NCI-H128 (cell line): ENCODE results near the gene HMOX1.
"Not testable (repeated sequence)": the region's sequence is repeated elsewhere in the genome, so short reads cannot be mapped to it uniquely, and the experiment has no call there.

ENCODE experiments used
- DNase-seq: peaks from one replicate; lab custom pipeline; 2025; ENCODE audit not compliant: unreplicated experiment; lab: John Stamatoyannopoulos, UW

The HMOX1 gene

DNA sequence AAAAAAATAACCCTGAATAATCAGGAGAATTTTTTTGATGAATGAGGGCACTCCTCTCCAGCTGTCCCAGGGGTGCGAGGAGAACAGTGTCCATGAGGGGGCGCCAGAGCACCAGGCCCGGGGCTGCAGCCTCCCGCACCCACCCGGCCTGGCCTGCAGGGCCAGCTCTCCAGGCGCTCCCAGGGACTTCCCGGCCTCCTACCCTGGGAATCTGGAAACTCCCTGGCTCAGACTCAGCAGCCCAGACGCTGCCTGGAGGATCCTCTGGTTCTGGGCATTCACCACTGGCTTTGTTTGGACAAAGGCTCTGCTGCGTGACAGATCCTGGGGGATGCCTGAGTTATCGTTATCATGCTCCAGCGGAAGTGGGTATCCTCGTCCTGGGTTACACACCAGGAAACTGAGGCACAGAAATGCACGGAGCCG lies 50.0 kb downstream of the HMOX1 start:
- peak; percentile 17 for DNase-seq

DNA sequence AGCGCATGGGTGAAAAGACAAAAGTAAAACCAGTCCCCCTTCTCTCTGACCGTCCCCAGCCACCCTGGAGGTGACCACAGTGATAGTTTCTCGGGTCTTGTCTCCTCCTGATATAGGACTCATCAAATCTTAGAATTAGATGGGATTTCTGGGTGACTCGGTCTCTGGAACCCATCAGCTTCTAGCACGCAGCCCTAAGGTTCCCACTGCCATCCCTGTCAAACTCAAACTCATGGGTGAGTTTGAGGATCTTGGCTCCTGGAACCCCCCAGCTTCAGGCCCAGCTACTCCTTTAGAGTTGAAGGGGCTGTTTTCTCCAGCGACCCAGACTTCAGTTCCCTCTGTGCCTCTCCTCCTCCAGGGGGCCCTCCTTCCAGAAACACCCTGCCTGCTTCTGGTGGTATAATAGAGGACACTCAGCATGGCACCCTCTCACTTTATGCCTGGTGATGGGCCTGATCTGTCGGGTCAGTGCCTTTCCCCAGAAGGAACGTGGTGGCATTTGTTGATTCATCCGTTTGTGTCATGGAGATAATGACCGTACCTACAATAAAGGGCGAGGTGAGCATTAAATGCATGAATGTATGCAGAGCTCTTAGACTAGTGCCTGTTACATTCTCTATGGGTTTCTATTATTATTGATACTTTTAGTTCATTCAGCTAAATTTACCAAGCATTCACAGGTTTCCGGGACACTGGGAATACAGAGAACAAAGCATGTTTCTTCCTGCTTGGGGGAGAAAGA lies 50.8 kb downstream of the HMOX1 start:
- DNase-seq: no peak

DNA sequence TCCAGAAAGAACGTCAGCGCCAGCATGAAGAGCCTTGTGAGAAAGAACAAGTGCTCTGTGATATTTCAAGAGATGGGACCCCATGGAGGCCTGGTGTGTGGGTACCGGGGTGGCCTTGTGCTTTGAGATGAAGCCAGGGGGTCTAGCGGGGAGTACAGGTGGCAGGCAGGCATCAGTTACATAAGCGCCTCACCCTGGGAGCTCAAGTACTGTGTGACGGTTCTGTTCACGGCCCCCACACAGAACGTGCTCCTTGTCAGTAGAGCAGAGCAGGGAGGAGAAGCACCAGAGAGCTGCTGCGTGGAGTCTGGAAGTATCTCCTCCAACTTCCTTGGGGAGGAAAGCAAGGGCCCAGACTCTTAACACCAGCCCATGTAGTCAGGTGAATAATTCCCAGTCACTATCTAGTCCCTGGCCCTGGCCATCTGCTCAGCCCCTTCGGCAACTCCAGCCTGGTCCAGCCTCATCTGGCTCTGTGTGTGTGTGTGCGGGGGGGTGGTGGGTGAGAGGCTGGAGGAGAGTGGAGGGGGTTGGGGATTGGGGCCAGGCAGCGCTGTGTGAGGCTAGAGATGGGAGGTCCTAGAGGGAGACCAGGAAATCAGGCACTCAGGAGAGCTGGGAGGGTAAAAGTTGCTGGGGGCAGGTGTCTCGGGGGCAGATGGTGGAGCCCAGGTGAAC lies 51.5 kb downstream of the HMOX1 start:
- DNase-seq: no peak

DNA sequence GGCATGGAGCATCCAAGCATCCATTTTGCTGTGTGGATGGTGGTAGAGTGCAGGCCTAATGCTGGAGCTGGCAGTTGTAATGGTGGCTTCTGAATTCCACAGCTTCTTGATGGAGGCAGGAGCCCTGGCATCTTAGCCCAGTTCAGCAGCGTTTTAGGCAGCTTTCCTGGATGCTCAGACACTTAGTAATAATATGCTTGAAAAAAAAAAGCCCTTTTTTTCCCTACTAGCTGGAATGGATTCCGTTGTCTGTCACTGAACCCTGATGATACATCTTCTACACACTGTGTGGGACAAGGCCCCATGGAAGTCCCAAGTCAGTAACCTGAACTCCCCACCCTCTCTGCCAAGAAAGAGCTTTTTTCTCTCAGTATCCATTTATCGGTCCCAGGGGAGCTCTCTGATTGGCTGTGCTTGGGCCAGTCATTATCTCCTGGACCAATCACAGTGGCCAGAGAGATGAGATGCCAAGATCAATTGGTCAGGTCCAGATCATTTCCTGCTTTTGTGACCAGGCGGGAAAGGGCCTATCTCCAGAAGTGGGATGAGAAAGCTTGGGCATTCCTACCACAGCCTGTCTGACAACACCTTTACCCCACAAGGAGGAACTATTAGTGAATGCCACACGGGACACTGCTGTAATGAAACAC lies 53.3 kb downstream of the HMOX1 start:
- DNase-seq: no peak

DNA sequence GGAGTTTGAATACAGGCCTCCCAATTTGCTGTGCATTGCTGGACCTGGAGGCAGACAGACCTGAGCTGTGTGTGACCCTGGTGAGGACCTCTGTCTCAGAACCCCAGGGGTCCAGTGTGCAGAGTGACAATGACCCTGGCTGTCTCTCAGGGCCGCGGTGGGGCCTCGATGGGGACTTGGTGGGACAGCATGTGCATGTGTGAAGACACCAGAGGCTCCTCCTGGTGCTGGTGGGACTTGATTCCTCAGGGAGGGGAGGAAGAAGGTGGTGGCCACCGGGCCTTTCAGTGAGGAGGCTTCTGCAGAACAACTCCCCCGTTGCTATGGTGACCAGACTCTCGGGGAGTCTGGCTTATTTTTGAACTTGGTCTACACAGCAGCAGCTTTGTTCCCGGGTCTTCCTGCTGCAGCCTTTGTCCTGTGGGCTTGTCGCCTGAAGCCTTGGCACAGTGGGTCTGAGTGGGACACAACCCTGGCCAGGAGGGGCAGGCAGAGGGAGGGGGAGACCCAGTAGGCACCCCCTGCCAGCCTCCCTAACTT lies 54.4 kb downstream of the HMOX1 start:
- no peak for DNase-seq

DNA sequence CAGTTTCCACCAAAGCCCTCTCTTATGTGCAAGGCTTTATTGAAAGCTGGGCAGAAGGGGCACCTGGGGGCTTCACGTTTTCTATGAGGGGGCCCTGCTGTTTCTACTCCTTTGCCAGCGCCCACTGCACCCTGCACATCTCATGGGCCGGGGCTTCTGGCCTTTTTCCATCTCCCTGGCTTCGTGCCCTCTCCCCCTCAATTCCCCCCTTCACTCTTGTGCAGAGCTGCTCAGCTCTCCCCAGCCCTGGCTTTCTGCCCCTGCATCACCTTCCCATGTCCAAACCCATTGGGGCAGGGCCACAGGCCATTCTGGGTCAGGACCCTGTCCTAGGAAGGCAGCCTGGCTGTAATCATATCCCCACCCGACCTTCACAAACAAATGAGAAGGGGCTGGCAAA lies 55.5 kb downstream of the HMOX1 start:
- no peak for DNase-seq

DNA sequence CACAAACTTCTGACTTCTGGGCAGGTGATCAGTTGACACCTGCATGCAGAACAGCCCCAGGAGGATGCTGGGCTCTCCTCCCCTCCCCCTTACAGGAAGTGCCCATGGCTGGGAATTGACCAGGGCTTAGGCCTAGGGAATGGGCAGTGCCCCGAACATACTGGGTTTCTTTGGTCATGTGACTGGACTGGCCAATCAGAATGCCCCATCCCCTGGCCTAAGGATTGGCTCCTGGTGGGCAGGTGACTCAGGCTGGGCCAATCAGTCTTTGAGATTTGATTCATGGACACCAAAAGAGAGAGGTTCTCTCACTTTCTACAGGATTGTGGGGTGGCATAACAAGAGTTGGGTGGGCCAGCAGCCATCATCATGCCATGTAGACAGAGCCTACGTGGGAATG lies 56.2 kb downstream of the HMOX1 start:
- DNase-seq: no peak

DNA sequence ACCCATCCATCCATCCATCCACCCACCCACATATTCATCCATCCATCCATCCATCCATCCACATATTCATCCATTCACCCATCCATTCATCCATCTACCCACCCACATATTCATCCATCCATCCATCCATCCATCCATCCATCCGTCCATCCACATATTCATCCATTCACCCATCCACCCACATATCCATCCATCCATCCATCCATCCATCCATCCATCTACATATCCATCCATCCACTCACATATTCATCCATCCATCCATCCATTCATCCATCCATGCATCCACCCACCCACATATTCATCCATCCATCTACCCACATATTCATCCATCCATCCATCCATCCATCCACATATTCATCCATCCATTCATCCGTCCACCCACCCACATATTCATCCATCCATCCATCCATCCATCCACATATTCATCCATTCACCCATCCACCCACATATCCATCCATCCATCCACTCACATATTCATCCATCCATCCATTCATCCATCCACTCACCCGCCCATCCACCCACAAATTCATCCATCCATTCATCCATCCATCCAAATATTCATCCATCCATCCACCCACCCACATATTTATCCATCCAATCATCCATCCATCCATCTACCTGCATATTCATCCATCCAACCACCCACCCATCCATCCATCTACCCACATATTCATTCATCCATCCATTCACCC lies 57.9 kb downstream of the HMOX1 start:
- not testable (repeated sequence) for DNase-seq

DNA sequence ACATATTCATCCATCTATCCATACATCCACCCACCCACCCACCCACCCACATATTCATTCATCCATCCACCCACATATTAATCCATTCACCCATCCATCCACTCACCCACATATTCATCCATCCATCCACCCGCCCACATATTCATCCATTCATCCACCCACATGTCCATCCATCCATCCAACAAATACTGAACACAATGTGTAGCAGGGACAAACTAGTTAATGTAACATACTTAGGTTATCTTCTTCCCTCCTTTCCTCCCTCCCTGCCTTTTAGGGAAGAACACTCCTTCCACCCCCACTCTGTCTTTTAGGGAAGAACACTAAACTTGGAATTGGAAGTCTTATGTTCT lies 58.4 kb downstream of the HMOX1 start:
- DNase-seq: no peak

DNA sequence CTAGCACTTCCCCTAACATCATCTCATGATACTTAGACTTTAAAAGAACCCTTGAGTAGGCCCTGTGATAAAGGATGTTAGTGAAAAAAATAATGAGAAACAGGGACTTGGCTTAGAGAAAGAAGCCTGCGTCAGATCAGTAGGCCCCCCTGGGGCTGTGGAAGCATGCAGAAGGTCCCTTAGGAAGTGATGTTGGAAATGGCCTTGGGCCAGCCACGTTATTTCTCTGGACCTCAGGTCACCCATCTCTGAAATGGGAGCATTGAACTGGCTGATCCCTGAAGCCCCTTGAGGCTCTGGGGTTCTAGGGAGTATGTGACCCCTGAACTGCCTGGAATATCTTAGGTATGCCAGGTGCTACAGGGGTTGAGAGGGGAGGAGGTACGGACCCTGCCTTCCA lies 59.2 kb downstream of the HMOX1 start:
- DNase-seq: no peak

DNA sequence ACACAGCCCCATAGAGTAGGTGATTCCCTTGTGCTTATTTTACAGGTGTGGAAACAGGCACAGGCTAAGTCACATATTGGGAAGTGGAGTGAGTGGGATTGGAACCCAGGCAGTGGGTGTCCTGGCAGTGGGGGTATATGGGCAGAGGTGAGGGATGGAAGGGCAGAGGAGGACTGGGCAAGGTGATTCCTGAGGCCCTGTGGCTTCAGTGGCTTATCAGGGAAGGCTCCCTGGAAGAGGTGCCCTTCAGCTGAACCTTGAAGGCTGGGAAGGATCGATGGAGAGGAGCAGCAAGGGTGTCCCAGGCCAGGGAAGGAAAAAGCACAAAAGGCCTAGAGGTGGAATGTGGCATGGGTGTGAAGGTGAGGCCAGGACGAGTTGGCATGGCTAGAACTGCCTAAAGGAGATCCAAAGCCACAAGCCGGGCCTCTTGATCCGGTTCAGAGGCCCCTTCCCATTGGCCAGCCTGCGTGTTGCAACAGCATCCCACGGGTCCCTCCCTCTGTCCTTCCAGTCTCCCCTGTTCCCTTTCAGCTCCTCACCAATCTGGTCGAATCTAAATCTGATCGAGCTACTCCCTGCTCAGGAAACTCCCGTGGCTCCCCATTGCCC lies 60.7 kb downstream of the HMOX1 start:
- DNase-seq: no peak

DNA sequence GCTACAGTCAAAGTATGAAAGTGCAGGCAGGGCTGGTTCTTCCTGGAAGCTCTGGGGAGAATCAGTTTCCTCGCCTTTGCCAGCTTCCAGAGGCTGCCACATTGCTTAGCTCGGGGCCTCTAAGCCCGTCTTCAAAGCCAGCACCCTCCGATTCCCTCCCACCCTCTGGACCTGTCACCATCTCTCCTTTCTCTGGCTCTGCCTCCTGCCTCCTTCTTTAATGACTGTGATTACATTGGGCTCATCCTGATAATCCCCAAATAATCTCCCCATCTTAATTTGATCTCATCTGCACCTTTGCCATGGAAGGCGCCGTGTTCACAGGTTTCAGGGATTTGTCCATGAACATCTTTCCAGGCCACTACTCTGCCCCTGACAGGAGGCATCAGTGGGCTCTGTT lies 61.6 kb downstream of the HMOX1 start:
- no peak for DNase-seq

DNA sequence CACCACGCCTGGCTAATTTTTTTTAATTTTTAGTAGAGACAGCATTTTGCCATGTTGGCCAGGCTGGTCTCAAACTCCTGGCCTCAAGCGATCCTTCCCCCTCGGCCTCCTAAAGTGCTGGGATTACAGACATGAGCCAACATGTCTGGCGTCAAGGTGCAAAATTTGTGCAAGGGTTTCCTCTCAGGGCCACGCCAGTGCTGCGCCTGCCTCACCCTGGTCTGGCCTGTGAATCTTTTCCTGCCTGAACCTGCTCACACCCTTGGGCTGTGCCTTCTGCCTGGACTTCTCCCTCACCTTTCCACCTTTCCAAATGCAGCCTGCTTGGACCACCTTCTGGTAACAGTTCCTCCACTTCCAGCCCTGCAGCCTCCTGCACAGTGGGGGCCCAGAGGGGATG lies 62.4 kb downstream of the HMOX1 start:
- DNase-seq: no peak
